Left lung (tissue), 10 donors: ENCODE measurements around the gene SPATA46. TPM values are rescaled to one million over a fixed set of nuclear protein-coding genes. Genes with fewer than 3 reads are reported as not detected.
A peak's percentile ranks its signal among the peaks of the same experiment; 100 is the strongest.

ENCODE experiments used
- ATAC-seq: fragments of 200-7000 bp; cut with Tn5 transposase; one replicate; pipeline ENCODE4 v1.9.1; 2020; ENCODE audit warnings: moderate library complexity
- DNase-seq, 4 donors: peaks; one replicate each; pipeline ENCODE4 v3.0.0-alpha.2; 2013 to 2020
- H3K27ac ChIP-seq, 2 donors: fragments of 200-600 bp; sonication (generic) in 1 of 2; one replicate each; pipeline versions ENCODE4 v1.5.0 to v1.8.0; 2020 to 2021
- H3K27me3 ChIP-seq, 2 donors: fragments of 200-600 bp; sonication (generic) in 1 of 2; one replicate each; pipeline versions ENCODE4 v1.5.0 to v1.8.0; 2020 to 2021
- H3K36me3 ChIP-seq, 2 donors: fragments of 200-600 bp; sonication (generic) in 1 of 2; one replicate each; pipeline versions ENCODE4 v1.5.0 to v1.8.0; 2020 to 2021
- H3K4me1 ChIP-seq, 2 donors: fragments of 200-600 bp; one replicate each; pipeline ENCODE4 v1.8.0; 2021
- H3K4me3 ChIP-seq, 2 donors: fragments of 200-600 bp; sonication (generic) in 1 of 2; one replicate each; pipeline versions ENCODE4 v1.5.0 to v1.8.0; 2020 to 2021; ENCODE audit warnings: mild to moderate bottlenecking in 1 of 2
- H3K9me3 ChIP-seq, 2 donors: fragments of 200-600 bp; sonication (generic) in 1 of 2; one replicate each; pipeline versions ENCODE4 v1.5.0 to v1.8.0; 2020 to 2021
- CTCF ChIP-seq, 2 donors: fragments of 200-600 bp; sonication (generic) in 1 of 2; IDR thresholded peaks; one replicate each; pipeline versions ENCODE4 v1.5.0 to v1.8.0; 2021; ENCODE audit warnings: antibody characterized with exemption in 2 of 2
- intact Hi-C, 2 donors: fragments of 100-400 bp; cut with DNase I; formaldehyde crosslinking; loops; one replicate each; pipeline versions ENCODE4 v1.11.2 to v1.14.2; 2022
- polyA plus RNA-seq, 6 donors: library from polyadenylated mRNA; unstranded; fragments of 120-200 nt; gene quantifications; one replicate each; pipeline ENCODE4 v1.2.1, GENCODE V29; 2013; ENCODE audit not compliant: insufficient read length in 6 of 6
- total RNA-seq, 2 donors: library from RNA; stranded (reverse); fragmentation: NEBNext Ultra II Directional; extraction: Animal tissue kit (Norgen Biotek cat#: 25700); gene quantifications; one replicate each; pipeline ENCODE4 v1.2.1, GENCODE V29; 2021
- donor health status: DM: no; HTN: yes; CAD: no.
- donor health status: DM: no; HTN: no; CAD: no.

SPATA46 gene
- total and polyA plus RNA-seq, 8 donors, result 0.47 to 1.1 (median 0.73) TPM; not detected in 2

GRCh38 chr1:162381383-162381782 lies 4.7 kb upstream of the SPATA46 start, which contains the start of gene C1orf226:
Gene C1orf226, plus strand, starts transcription at chr1:162381728. Its CDS starts 174 bp downstream, at chr1:162381902.
- Histone ChIP-seq H3K27me3 (no peaks in the 10 kb centered on the region), H3K4me3 (no peak within 1 kb of the TSS), H3K36me3 (peaks cover 0 to 12% of the 10 kb centered on the region in 2 donors), H3K9me3 (no peaks in the 10 kb centered on the region), H3K27ac (peak within 1 kb of the TSS; percentile 53 to 78), H3K4me1 (no peaks in the 10 kb centered on the region)
- TF ChIP-seq CTCF (IDR thresholded peaks at IDR 0.05), result no peak
- DNase-seq, result no peak
- intact Hi-C loops, result no loop called here
- peak; percentile 91 for ATAC-seq

- intact Hi-C loops, result no loop called here
- H3K27me3 ChIP-seq, result no peaks in the 10 kb centered on the region
- peaks cover 0 to 12% of the 10 kb centered on the region in 2 donors for H3K36me3 ChIP-seq
These were observed 3.6 kb upstream of the SPATA46 start for GRCh38 chr1:162380061-162380846.

GRCh38 chr1:162375463-162375862 lies 1.2 kb downstream of the SPATA46 start:
- H3K27ac ChIP-seq, result no peak overlapping the region
- H3K9me3 ChIP-seq, result no peaks in the 10 kb centered on the region
- H3K27me3 ChIP-seq, result no peaks in the 10 kb centered on the region
- H3K36me3 ChIP-seq, result no peaks in the 10 kb centered on the region
- intact Hi-C loops, result no loop called here
- ATAC-seq, result no peak
- no peaks in the 10 kb centered on the region for H3K4me1 ChIP-seq
- H3K4me3 ChIP-seq, result no peak overlapping the region
- no peak for TF ChIP-seq CTCF (IDR thresholded peaks at IDR 0.05)
- DNase-seq, result no peak

More at GRCh38 chr1:162380061-162380846, 3.6 kb upstream of the SPATA46 start:
- TF ChIP-seq CTCF (IDR thresholded peaks at IDR 0.05), result no peak
- Histone ChIP-seq H3K4me3 (no peak overlapping the region), H3K9me3 (no peaks in the 10 kb centered on the region), H3K4me1 (no peaks in the 10 kb centered on the region), H3K27ac (no peak overlapping the region)
- ATAC-seq (no peak), DNase-seq (no peak)

- no peak for ATAC-seq
- Histone ChIP-seq H3K4me1 (no peaks in the 10 kb centered on the region), H3K4me3 (no peak overlapping the region), H3K36me3 (no peaks in the 10 kb centered on the region), H3K9me3 (no peaks in the 10 kb centered on the region), H3K27ac (no peak overlapping the region), H3K27me3 (no peaks in the 10 kb centered on the region)
- intact Hi-C loops, result no loop called here
- no peak for DNase-seq
- TF ChIP-seq CTCF (IDR thresholded peaks at IDR 0.05), result no peak
These were observed 2.2 kb downstream of the SPATA46 start for GRCh38 chr1:162374406-162374805.

GRCh38 chr1:162373541-162374260 lies 3.0 kb downstream of the SPATA46 start:
- peak; percentile 96 for ATAC-seq
- no peaks in the 10 kb centered on the region for H3K36me3 ChIP-seq
- DNase-seq, result peak in 1 of 4 donors; percentile 71

More at GRCh38 chr1:162373541-162374260, 3.0 kb downstream of the SPATA46 start:
- Histone ChIP-seq H3K27me3 (no peaks in the 10 kb centered on the region), H3K27ac (peak overlapping the region in 1 of 2 donors; percentile 33), H3K9me3 (no peaks in the 10 kb centered on the region), H3K4me1 (no peaks in the 10 kb centered on the region), H3K4me3 (no peak overlapping the region)
- no peak for TF ChIP-seq CTCF (IDR thresholded peaks at IDR 0.05)
- intact Hi-C loops, result no loop called here
